DND-41 (cell line): ENCODE measurements around the gene CARD11.

Source experiments
- ATAC-seq: fragments of 200-7000 bp; cut with Tn5 transposase; 3 replicates; pipeline ENCODE4 v1.9.1; 2021; ENCODE audit warnings: low read depth; ENCODE audit not compliant: insufficient read depth
- DNase-seq: peaks from one replicate; pipeline ENCODE4 v3.0.0-alpha.2; 2020
- H2AFZ ChIP-seq: 2 replicates; pipeline ENCODE4 v1.6.0; 2012; ENCODE audit warnings: low read depth, low read length
- H3K27ac ChIP-seq: 2 replicates; pipeline ENCODE4 v1.5.1; 2012; ENCODE audit warnings: low read length, inconsistent platforms
- H3K27me3 ChIP-seq: fragments of 200-600 bp; sonication (generic); 2 replicates; pipeline ENCODE4 v1.6.0; 2012; ENCODE audit warnings: low read length, mild to moderate bottlenecking, inconsistent platforms; ENCODE audit not compliant: insufficient read depth, poor library complexity
- H3K36me3 ChIP-seq: 2 replicates; pipeline ENCODE4 v1.5.1; 2012; ENCODE audit warnings: low read length, inconsistent platforms; ENCODE audit not compliant: insufficient read depth
- H3K4me1 ChIP-seq: 2 replicates; pipeline ENCODE4 v1.5.1; 2012; ENCODE audit warnings: mild to moderate bottlenecking, low read length; ENCODE audit not compliant: insufficient read depth
- H3K4me2 ChIP-seq: 2 replicates; pipeline ENCODE4 v1.6.0; 2012; ENCODE audit warnings: mild to moderate bottlenecking, moderate library complexity, low read length, inconsistent platforms; ENCODE audit not compliant: insufficient read depth
- H3K4me3 ChIP-seq, 2 experiments: fragments of 200-600 bp in 1 of 2; shearing (Covaris generic) in 1 of 2; 2 replicates each; pipeline ENCODE4 v1.5.1; 2012 to 2016; ENCODE audit warnings: inconsistent platforms in 2 of 2, low read length in 2 of 2, mild to moderate bottlenecking in 2 of 2, low read depth in 1 of 2, moderate library complexity in 1 of 2
- H3K79me2 ChIP-seq: 2 replicates; pipeline ENCODE4 v1.6.0; 2012; ENCODE audit warnings: low read length, inconsistent platforms; ENCODE audit not compliant: insufficient read depth
- H3K9ac ChIP-seq: 2 replicates; pipeline ENCODE4 v1.6.0; 2012; ENCODE audit warnings: low read depth, mild to moderate bottlenecking, inconsistent platforms, low read length, moderate library complexity
- H3K9me3 ChIP-seq: 2 replicates; pipeline ENCODE4 v1.5.1; 2012; ENCODE audit warnings: low read length, moderate library complexity, mild to moderate bottlenecking, inconsistent platforms; ENCODE audit not compliant: insufficient read depth, severe bottlenecking
- H4K20me1 ChIP-seq: 2 replicates; pipeline ENCODE4 v1.6.0; 2012; ENCODE audit warnings: low read length; ENCODE audit not compliant: insufficient read depth
- EZH2 ChIP-seq: IDR thresholded peaks from 3 replicates; pipeline ENCODE4 v1.6.1; 2012; ENCODE audit warnings: borderline replicate concordance, low read depth, mild to moderate bottlenecking, moderate library complexity, low read length, inconsistent platforms; ENCODE audit not compliant: severe bottlenecking
- TF ChIP-seq, protein P1 (sequence below): IDR thresholded peaks from 2 replicates; pipeline ENCODE4 v1.5.1; 2012; ENCODE audit warnings: borderline replicate concordance, low read length, moderate library complexity, mild to moderate bottlenecking; ENCODE audit not compliant: poor library complexity, severe bottlenecking; ENCODE audit errors: extremely low read depth

Gene CARD11

DNA sequence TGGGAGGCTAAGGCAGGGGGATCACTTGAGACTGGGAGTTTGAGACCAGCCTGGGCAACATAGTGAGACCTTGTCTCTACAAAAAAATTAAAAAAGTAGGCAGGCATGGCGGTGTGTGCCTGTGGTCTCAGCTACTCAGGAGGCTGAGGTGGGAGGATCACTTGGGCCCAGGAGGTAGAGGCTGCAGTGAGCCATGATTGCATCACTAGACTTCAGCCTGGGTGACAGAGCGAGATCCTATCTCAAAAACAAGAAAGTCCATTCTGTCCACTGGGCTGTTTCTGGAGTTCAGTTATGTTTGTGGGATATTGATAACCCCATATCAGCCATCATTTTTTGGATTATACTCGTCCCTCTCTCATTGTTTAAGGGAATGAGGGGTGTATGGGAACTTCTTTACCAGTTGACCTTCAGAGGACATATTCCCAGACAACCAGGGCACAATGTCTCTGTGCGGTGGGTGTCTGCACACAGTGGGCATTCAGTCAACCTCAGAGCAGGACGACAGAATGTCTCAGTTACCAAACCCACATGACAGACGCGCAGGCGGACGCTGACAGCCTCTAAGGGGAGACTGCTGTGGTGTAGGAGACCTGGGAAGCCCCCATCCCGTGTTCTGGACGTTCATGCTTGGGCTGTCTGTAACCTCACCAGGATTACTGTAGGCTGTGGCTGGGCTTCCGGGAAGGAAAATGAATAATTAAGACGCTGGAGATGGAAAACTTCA is 69.4 kb downstream of the CARD11 start:
- TF ChIP-seq EZH2 = no peak
- TF ChIP-seq, protein P1, sequence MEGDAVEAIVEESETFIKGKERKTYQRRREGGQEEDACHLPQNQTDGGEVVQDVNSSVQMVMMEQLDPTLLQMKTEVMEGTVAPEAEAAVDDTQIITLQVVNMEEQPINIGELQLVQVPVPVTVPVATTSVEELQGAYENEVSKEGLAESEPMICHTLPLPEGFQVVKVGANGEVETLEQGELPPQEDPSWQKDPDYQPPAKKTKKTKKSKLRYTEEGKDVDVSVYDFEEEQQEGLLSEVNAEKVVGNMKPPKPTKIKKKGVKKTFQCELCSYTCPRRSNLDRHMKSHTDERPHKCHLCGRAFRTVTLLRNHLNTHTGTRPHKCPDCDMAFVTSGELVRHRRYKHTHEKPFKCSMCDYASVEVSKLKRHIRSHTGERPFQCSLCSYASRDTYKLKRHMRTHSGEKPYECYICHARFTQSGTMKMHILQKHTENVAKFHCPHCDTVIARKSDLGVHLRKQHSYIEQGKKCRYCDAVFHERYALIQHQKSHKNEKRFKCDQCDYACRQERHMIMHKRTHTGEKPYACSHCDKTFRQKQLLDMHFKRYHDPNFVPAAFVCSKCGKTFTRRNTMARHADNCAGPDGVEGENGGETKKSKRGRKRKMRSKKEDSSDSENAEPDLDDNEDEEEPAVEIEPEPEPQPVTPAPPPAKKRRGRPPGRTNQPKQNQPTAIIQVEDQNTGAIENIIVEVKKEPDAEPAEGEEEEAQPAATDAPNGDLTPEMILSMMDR = no peak
- H3K79me2 ChIP-seq = no peaks in the 10 kb centered on the region
- H3K4me2 ChIP-seq = no peak overlapping the region
- H4K20me1 ChIP-seq = no peaks in the 10 kb centered on the region
- H3K27me3 ChIP-seq = no peaks in the 10 kb centered on the region
- H3K4me3 ChIP-seq = no peak overlapping the region
- H3K36me3 ChIP-seq = no peaks in the 10 kb centered on the region
- DNase-seq = no peak
- H2AFZ ChIP-seq = no peak overlapping the region
- no peaks in the 10 kb centered on the region for H3K4me1 ChIP-seq
- no peaks in the 10 kb centered on the region for H3K9me3 ChIP-seq
- H3K9ac ChIP-seq = no peak overlapping the region
- no peak for ATAC-seq
- H3K27ac ChIP-seq = no peak overlapping the region

DNA sequence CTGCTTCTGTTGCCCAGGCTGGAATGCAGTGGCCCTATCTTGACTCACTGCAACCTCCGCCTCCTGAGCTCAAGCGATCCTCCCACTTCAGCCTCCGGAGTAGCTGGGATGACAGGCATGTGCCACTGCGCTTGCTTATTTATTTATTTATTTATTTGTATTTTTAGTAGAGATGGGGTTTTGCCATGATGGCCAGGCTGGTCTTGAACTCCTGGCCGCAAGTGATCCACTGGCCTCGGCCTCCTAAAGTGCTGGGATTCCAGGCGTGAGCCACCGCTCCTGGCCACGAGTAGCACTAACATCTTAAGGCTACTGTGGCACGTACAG is 70.9 kb downstream of the CARD11 start:
- Histone ChIP-seq H3K27me3 (no peaks in the 10 kb centered on the region), H3K36me3 (no peaks in the 10 kb centered on the region), H3K4me1 (no peaks in the 10 kb centered on the region), H3K79me2 (no peaks in the 10 kb centered on the region), H3K27ac (no peak overlapping the region), H3K9me3 (no peaks in the 10 kb centered on the region), H2AFZ (no peak overlapping the region), H3K4me2 (no peak overlapping the region), H3K9ac (no peak overlapping the region), H4K20me1 (no peaks in the 10 kb centered on the region), H3K4me3 (no peak overlapping the region)
- TF ChIP-seq, protein P1 = no peak
- TF ChIP-seq EZH2 = no peak
- DNase-seq = no peak
- no peak for ATAC-seq

DNA sequence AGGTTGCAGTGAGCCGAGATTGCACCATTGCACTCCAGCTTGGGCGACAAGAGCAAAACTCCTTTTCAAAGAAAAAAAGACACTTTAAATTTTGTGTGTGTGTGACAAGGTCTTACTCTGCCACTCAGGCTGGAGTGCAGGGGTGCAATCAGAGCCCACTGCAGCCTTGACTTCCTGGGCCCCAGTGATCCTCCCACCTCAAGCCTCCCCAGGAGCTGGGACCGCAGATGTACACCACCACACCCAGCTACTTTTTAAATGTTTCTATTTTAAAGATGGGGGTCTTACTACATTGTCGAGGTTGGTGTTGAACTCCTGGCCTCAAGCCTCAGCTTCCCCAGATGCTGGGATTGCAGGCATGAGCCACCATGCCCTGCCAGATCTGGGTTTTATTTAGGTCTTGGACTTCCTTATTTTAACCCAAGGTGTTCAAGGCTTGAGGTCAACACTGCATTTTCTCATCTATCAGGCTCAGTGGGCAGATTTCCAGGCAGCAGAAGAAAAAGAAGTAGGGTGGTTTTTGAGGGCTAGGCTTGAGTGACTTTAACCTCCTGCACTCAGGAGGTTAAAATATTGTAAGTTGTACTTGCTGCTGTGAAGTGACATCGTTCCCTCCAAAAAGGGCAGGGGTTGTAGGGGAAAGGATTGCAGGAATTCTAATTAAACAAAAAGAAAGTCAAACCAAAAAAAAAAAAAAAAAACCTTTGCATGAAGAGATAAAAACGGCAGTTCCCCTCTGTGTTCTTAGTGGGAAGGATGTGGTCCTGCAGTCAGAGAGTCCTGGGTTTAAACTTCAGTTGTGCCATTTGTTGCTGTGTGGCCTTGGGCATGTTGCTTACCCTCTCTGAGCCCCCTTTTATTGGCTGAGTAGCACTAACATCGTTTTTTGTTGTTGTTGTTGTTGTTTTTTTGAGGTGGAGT is 71.5 kb downstream of the CARD11 start:
- H3K9me3 ChIP-seq = no peaks in the 10 kb centered on the region
- H4K20me1 ChIP-seq = no peaks in the 10 kb centered on the region
- H3K4me2 ChIP-seq = no peak overlapping the region
- no peaks in the 10 kb centered on the region for H3K79me2 ChIP-seq
- no peaks in the 10 kb centered on the region for H3K4me1 ChIP-seq
- no peaks in the 10 kb centered on the region for H3K36me3 ChIP-seq
- no peak overlapping the region for H3K27ac ChIP-seq
- TF ChIP-seq EZH2 = no peak
- TF ChIP-seq, protein P1 = no peak
- ATAC-seq (no peak), DNase-seq (no peak)
- no peaks in the 10 kb centered on the region for H3K27me3 ChIP-seq
- H3K4me3 ChIP-seq = no peak overlapping the region
- no peak overlapping the region for H3K9ac ChIP-seq
- H2AFZ ChIP-seq = no peak overlapping the region
